Measurements from ENCODE around the gene ZNF124.
"Not testable (repeated sequence)": the region's sequence is repeated elsewhere in the genome, so short reads cannot be mapped to it uniquely, and the experiment has no call there.

ZNF124 gene

DNA sequence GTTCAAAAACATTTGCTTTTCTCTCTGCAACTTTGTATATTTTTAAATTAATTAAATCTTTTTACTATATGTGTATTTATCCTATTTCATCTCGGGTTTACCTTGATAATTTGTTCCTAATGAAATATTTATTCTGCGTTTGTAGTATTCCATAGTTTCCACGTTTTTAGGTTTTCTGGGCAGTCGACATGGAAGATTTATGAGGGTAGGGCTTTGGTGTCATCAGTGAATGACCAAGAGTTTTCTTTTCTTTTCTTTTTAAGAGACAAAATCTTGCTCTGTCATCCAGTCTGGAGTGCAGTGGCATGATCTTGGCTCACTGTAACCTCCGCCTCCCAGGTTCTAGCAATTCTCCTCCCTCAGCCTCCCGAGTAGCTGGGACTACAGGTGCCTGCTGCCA lies 50.4 kb downstream of the ZNF124 start:
- TF ChIP-seq, protein P1, sequence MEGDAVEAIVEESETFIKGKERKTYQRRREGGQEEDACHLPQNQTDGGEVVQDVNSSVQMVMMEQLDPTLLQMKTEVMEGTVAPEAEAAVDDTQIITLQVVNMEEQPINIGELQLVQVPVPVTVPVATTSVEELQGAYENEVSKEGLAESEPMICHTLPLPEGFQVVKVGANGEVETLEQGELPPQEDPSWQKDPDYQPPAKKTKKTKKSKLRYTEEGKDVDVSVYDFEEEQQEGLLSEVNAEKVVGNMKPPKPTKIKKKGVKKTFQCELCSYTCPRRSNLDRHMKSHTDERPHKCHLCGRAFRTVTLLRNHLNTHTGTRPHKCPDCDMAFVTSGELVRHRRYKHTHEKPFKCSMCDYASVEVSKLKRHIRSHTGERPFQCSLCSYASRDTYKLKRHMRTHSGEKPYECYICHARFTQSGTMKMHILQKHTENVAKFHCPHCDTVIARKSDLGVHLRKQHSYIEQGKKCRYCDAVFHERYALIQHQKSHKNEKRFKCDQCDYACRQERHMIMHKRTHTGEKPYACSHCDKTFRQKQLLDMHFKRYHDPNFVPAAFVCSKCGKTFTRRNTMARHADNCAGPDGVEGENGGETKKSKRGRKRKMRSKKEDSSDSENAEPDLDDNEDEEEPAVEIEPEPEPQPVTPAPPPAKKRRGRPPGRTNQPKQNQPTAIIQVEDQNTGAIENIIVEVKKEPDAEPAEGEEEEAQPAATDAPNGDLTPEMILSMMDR (IDR thresholded peaks at IDR 0.05; ENCODE audit: control insufficient read depth, insufficient read depth, low read depth, low read length, missing control alignments), result no peak
- no peak for DNase-seq (ENCODE audit: low read depth)
- H3K4me3 ChIP-seq (ENCODE audit: control insufficient read depth, low read depth, low read length), result no peak overlapping the region

DNA sequence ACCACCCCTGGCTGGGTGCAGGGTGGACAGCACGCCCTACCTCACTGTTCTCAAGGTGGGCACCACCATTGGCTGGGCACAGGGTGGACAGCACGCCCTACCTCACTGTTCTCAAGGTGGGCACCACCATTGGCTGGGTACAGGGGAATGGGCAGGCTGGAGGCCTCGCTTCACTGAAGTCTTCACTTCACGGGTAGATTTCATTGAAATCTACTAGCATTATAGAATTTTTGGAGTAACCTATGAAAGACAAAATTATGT lies 51.5 kb downstream of the ZNF124 start:
- not testable (repeated sequence) for DNase-seq (ENCODE audit: low read depth); H3K4me3 ChIP-seq (ENCODE audit: control insufficient read depth, low read depth, low read length)

DNA sequence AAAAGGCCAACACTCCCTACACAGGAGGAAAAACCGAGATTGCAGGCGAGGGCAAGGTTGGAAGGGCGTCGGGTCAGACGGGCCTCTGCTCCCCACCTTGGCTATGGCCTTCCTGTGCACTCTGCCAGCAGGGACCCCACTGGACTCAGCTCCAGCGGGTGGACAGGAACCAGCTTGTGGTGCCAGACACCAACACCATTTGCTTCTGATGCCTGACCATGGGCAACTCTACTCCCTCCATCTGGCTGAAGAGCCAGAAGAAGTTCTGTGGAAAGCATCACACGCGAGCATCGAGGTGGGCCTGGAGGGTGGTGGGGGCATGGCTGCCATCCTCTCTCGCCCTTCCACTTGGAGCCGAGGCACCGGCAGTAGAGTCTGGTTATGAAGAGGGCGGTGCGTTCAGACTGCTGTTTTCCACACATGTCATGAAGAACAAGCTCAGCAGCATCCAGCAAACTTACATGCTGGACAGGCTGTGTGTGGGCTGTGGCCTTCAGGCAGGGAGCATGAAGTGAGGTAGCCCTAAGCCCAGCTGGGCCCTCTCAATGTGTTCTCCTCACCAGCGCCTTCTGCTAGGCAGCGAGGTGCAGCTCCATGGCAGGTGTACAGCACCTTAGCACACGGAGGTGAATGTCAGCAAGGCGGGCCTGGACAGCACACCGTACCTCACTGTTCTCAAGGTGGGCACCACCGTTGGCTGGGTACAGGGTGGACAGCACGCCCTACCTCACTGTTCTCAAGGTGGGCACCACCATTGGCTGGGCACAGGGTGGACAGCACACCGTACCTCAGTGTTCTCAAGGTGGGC lies 52.0 kb downstream of the ZNF124 start:
- no peak for DNase-seq (ENCODE audit: low read depth)
- H3K4me3 ChIP-seq (ENCODE audit: control insufficient read depth, low read depth, low read length), result no peak overlapping the region
- TF ChIP-seq, protein P1 (IDR thresholded peaks at IDR 0.05; ENCODE audit: control insufficient read depth, insufficient read depth, low read depth, low read length, missing control alignments), result no peak

DNA sequence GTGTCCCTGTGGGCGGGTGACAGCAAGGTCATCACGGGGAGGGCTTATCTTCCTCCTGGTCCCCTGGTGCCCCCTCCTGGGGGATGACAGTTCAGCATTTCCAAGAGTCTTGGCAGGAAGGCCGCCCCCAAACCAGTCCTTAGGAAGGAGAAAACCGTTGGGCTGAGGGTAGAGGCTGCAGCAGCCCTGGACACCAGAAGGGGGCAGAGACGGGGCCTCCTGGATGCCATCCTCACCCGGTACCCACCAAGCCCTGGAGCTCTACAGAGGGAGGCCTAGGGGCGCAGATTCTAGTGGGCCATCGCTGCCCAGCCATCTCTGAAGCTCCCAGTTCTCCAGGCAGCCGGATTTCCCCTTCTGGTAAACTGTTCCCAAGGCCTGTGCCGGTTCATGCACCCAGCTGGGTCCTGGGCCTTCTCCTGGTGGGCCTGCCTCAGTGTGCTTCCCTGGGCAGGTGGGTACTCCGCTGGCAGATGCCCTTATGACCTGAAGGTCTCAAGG lies 52.8 kb downstream of the ZNF124 start:
- no peak overlapping the region for H3K4me3 ChIP-seq (ENCODE audit: control insufficient read depth, low read depth, low read length)
- DNase-seq (ENCODE audit: low read depth), result no peak
- TF ChIP-seq, protein P1 (IDR thresholded peaks at IDR 0.05; ENCODE audit: control insufficient read depth, insufficient read depth, low read depth, low read length, missing control alignments), result no peak

DNA sequence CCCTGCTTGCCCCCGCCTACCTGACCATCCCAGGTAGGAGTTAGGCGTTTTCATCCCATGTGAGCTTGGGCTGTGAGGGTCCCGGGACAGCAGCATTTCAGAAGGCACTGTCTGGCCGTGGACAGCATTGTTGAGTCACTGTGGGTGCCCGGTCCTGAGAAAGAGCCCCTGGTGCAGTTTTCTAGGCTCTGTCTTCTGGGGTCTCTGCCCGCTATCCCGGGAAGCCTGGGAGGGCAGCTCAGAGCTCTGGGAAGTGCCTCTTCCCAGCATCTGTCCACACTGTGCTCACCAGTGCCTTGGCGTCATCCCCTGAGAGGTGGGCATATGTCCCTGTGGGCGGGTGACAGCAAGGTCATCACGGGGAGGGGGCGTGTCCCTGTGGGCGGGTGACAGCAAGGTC lies 56.3 kb downstream of the ZNF124 start:
- TF ChIP-seq, protein P1 (IDR thresholded peaks at IDR 0.05; ENCODE audit: control insufficient read depth, insufficient read depth, low read depth, low read length, missing control alignments), result no peak
- DNase-seq (ENCODE audit: low read depth), result no peak

DNA sequence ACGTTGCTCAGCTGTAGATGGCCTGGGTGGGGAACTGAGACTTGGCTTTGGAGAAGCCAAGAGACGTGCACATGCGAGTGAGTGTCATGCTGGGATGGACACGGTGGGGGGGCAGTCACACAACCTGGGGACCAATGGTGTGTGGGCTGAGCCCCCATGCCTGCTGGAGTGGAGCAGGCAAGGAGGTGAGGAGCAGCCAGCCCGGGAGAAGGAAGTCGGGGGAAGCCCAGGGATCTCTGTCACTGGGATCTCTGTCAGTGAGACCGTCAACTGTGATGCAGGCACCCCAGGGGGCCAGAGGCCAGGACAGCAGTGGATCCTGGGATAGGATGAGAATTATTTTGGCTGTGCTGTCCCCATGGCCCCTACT lies 56.7 kb downstream of the ZNF124 start:
- TF ChIP-seq, protein P1 (IDR thresholded peaks at IDR 0.05; ENCODE audit: control insufficient read depth, insufficient read depth, low read depth, low read length, missing control alignments), result no peak
- no peak for DNase-seq (ENCODE audit: low read depth)
- no peak overlapping the region for H3K4me3 ChIP-seq (ENCODE audit: control insufficient read depth, low read depth, low read length)

More for the DNA sequence above, 56.3 kb downstream of the ZNF124 start:
- no peak overlapping the region for H3K4me3 ChIP-seq (ENCODE audit: control insufficient read depth, low read depth, low read length)

DNA sequence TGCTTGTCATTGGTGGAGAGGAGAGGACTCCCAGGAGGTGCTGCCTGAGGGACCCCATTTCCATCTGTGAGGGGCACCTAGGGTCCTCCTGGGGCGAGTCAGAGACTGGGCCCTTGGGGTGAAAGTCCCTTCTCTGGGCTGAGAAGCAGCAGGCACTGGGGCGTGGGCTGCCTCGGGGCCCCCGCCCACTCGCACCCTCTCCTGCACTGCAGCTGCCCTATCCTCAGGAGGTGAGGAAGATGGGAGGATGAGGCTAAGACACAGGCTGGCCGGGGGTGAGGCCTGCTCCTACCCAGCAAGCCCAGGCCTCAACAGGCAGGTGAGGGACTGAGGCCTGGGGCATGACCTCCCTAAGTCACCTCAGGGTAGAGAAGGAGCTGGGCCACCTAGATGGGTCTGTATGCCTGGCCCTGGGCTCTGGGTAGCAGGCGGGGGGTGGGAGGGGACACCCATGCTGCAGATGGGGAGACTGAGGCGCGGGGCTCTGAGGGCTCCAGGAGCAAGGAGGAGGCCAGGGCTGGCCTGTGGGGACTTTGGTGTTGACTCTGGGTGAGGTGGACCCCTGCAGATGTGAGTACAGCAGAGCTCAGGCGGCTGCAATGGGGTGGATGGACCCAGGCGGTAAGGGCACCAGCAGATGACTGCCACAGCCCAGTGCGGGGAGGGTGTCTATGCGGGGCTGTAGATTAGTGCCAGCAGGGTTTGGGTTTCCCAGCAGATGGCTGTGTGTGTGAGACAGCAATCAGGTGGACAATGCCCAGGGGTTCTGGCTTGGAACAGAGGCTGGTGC lies 57.3 kb downstream of the ZNF124 start:
- DNase-seq (ENCODE audit: low read depth), result no peak
- H3K4me3 ChIP-seq (ENCODE audit: control insufficient read depth, low read depth, low read length), result no peak overlapping the region
- TF ChIP-seq, protein P1 (IDR thresholded peaks at IDR 0.05; ENCODE audit: control insufficient read depth, insufficient read depth, low read depth, low read length, missing control alignments), result no peak

Measured in AG09309 (cell line).